H1 (cell line): ENCODE data around the gene ICA1. TPM values are rescaled to one million over a fixed set of nuclear protein-coding genes. Genes with fewer than 3 reads are reported as not detected.

Experiments
- CTCF ChIA-PET: fragments of 300-600 bp; sonication (Branson Sonifier 250); formaldehyde crosslinking; loops from one replicate; lab custom pipeline; 2021; ENCODE audit not compliant: partially characterized antibody; lab: Charles Lee
- POLR2A ChIA-PET: fragments of 300-600 bp; sonication (Branson Sonifier 250); formaldehyde crosslinking; loops from one replicate; lab custom pipeline; 2021; ENCODE audit warnings: inconsistent platforms; ENCODE audit not compliant: partially characterized antibody; lab: Charles Lee
- DNase-seq, 2 experiments: peaks; one replicate each; pipeline versions ENCODE4 v3.0.0 to v3.0.0-alpha.2; 2010 to 2022; ENCODE audit warnings: low spot score in 2 of 2, low read depth in 1 of 2, mixed read lengths in 1 of 2
- FAIRE-seq: peaks from 2 replicates; lab custom pipeline; 2011; peaks lifted over from hg19 to GRCh38; lab: Jason Lieb, UNC
- H2AFZ ChIP-seq: 2 replicates; pipeline ENCODE4 v1.8.1; 2012; ENCODE audit warnings: low read length, inconsistent platforms
- H2AK5ac ChIP-seq: 2 replicates; pipeline ENCODE4 v1.6.1; 2013; ENCODE audit warnings: low read depth, low read length
- H2BK120ac ChIP-seq: replicated peaks from 2 replicates; pipeline ENCODE3; 2013; ENCODE audit warnings: low read depth, low read length, inconsistent platforms
- H2BK12ac ChIP-seq: 2 replicates; pipeline ENCODE4 v1.6.1; 2013; ENCODE audit warnings: low read depth, low read length
- H2BK15ac ChIP-seq: 2 replicates; pipeline ENCODE4 v1.6.1; 2013; ENCODE audit warnings: low read length
- H2BK20ac ChIP-seq: 2 replicates; pipeline ENCODE4 v1.6.1; 2013; ENCODE audit warnings: low read length
- H2BK5ac ChIP-seq: 2 replicates; pipeline ENCODE4 v1.6.1; 2013; ENCODE audit warnings: low read depth, low read length
- H3K14ac ChIP-seq: 2 replicates; pipeline ENCODE4 v1.6.1; 2013; ENCODE audit warnings: inconsistent platforms; ENCODE audit not compliant: insufficient read length
- H3K18ac ChIP-seq: 2 replicates; pipeline ENCODE4 v1.6.1; 2013; ENCODE audit warnings: low read length; ENCODE audit errors: extremely low read depth
- H3K23ac ChIP-seq: 2 replicates; pipeline ENCODE4 v1.6.1; 2013; ENCODE audit warnings: inconsistent platforms; ENCODE audit not compliant: insufficient read length
- H3K23me2 ChIP-seq: 2 replicates; pipeline ENCODE4 v1.6.1; 2013; ENCODE audit warnings: low read depth, low read length
- H3K27ac ChIP-seq: 2 replicates; pipeline ENCODE4 v1.6.1; 2011; ENCODE audit warnings: low read depth, low read length, inconsistent platforms
- H3K27me3 ChIP-seq, 4 experiments: replicated peaks in 1 of 4; 1 replicate in 1 of 4; 2 replicates in 3 of 4; pipeline versions ENCODE4 v1.6.1 to v1.8.1; 2011 to 2013; ENCODE audit warnings: low read length in 3 of 4, mild to moderate bottlenecking in 3 of 4, inconsistent platforms in 2 of 4, mixed read lengths in 2 of 4, moderate library complexity in 1 of 4; ENCODE audit not compliant: control insufficient read depth in 3 of 4, insufficient read depth in 3 of 4; ENCODE audit errors: extremely low read depth in 1 of 4
- H3K36me3 ChIP-seq, 4 experiments: 2 replicates each; pipeline versions ENCODE4 v1.6.1 to v1.8.1; 2011 to 2013; ENCODE audit warnings: mild to moderate bottlenecking in 4 of 4, low read length in 3 of 4, moderate library complexity in 2 of 4, control low read depth in 1 of 4, inconsistent platforms in 1 of 4; ENCODE audit not compliant: insufficient read depth in 4 of 4, control insufficient read depth in 2 of 4
- H3K4ac ChIP-seq: replicated peaks from 2 replicates; pipeline ENCODE3; 2013; ENCODE audit warnings: low read length, low read depth, mixed read lengths, inconsistent platforms; ENCODE audit not compliant: insufficient read length
- H3K4me1 ChIP-seq, 4 experiments: replicated peaks in 1 of 4; 1 replicate in 1 of 4; 2 replicates in 3 of 4; pipeline versions ENCODE4 v1.6.1 to v1.8.1; 2011 to 2013; ENCODE audit warnings: low read length in 3 of 4, inconsistent platforms in 2 of 4, mixed read lengths in 1 of 4; ENCODE audit not compliant: insufficient read depth in 4 of 4, control insufficient read depth in 3 of 4
- H3K4me2 ChIP-seq, 2 experiments: 2 replicates each; pipeline versions ENCODE4 v1.6.1 to v1.8.1; 2011 to 2013; ENCODE audit warnings: low read depth in 2 of 2, low read length in 2 of 2, control low read depth in 1 of 2, inconsistent platforms in 1 of 2, mild to moderate bottlenecking in 1 of 2; ENCODE audit not compliant: insufficient read depth in 1 of 2
- H3K4me3 ChIP-seq, 4 experiments: fragments of 200-600, 300-600 bp in 1 of 4; sonication (generic), shearing (Covaris generic), sonication (Bioruptor Twin) in 1 of 4; 2 replicates each; pipeline versions ENCODE4 v1.5.1 to v1.8.1; 2011 to 2016; ENCODE audit warnings: low read length in 4 of 4, low read depth in 3 of 4, control low read depth in 2 of 4, inconsistent platforms in 2 of 4, mild to moderate bottlenecking in 2 of 4, mixed read lengths in 1 of 4, moderate library complexity in 1 of 4; ENCODE audit not compliant: insufficient read depth in 2 of 4; ENCODE audit errors: extremely low read depth in 1 of 4
- H3K56ac ChIP-seq: replicated peaks from 2 replicates; pipeline ENCODE3; 2013; ENCODE audit warnings: low read depth, mild to moderate bottlenecking, mixed read lengths, low read length, inconsistent platforms; ENCODE audit not compliant: insufficient read length
- H3K79me1 ChIP-seq: 2 replicates; pipeline ENCODE4 v1.6.1; 2013; ENCODE audit warnings: low read depth, low read length, control low read depth
- H3K79me2 ChIP-seq, 2 experiments: 2 replicates each; pipeline versions ENCODE4 v1.6.1 to v1.8.1; 2012 to 2013; ENCODE audit warnings: low read length in 2 of 2, mild to moderate bottlenecking in 2 of 2, inconsistent platforms in 1 of 2; ENCODE audit not compliant: insufficient read depth in 2 of 2, control insufficient read depth in 1 of 2
- H3K9ac ChIP-seq, 4 experiments: replicated peaks in 1 of 4; 1 replicate in 1 of 4; 2 replicates in 3 of 4; pipeline versions ENCODE4 v1.6.1 to v1.8.1; 2011 to 2013; ENCODE audit warnings: low read depth in 3 of 4, low read length in 3 of 4, control low read depth in 2 of 4, mild to moderate bottlenecking in 2 of 4, moderate library complexity in 2 of 4, inconsistent platforms in 1 of 4; ENCODE audit errors: extremely low read depth in 1 of 4
- H3K9me3 ChIP-seq, 2 experiments: 2 replicates each; pipeline versions ENCODE4 v1.6.1 to v1.8.1; 2012 to 2013; ENCODE audit warnings: mild to moderate bottlenecking in 2 of 2, moderate library complexity in 2 of 2, control low read depth in 1 of 2, inconsistent platforms in 1 of 2, low read depth in 1 of 2, low read length in 1 of 2, mixed read lengths in 1 of 2; ENCODE audit not compliant: insufficient read depth in 2 of 2
- H4K20me1 ChIP-seq, 2 experiments: replicated peaks in 1 of 2; 2 replicates each; pipeline versions ENCODE3 to v1.8.1; 2011 to 2013; ENCODE audit warnings: inconsistent platforms in 2 of 2, low read length in 2 of 2, mild to moderate bottlenecking in 1 of 2; ENCODE audit not compliant: insufficient read depth in 2 of 2, control insufficient read depth in 1 of 2
- H4K5ac ChIP-seq: 2 replicates; pipeline ENCODE4 v1.6.1; 2013; ENCODE audit warnings: low read length, low read depth, mixed read lengths, inconsistent platforms; ENCODE audit not compliant: insufficient read length
- H4K8ac ChIP-seq: 2 replicates; pipeline ENCODE4 v1.8.0; 2013; ENCODE audit warnings: mild to moderate bottlenecking, moderate library complexity, low read length, inconsistent platforms; ENCODE audit not compliant: insufficient read depth; ENCODE audit errors: extremely low read depth
- H4K91ac ChIP-seq: replicated peaks from 2 replicates; pipeline ENCODE3; 2013; ENCODE audit warnings: low read length, mixed read lengths, inconsistent platforms; ENCODE audit not compliant: insufficient read length
- BACH1 ChIP-seq: IDR thresholded peaks from 2 replicates; pipeline ENCODE4 v1.6.1; 2012; ENCODE audit warnings: low read length, improper control_type of control experiment
- EZH2 ChIP-seq: fragments of 200-600 bp; sonication (generic); IDR thresholded peaks from 2 replicates; pipeline ENCODE4 v1.7.1; 2012; ENCODE audit warnings: low read depth, mild to moderate bottlenecking, moderate library complexity, low read length, inconsistent platforms; ENCODE audit not compliant: severe bottlenecking
- GABPA ChIP-seq: IDR thresholded peaks from 2 replicates; pipeline ENCODE4 v1.6.1; 2011; ENCODE audit warnings: mild to moderate bottlenecking, low read length, moderate library complexity, borderline replicate concordance; ENCODE audit not compliant: insufficient read depth
- NANOG ChIP-seq: IDR thresholded peaks from 2 replicates; pipeline ENCODE4 v1.6.1; 2011; ENCODE audit warnings: low read length, low read depth, mild to moderate bottlenecking, inconsistent platforms; ENCODE audit not compliant: insufficient read depth, poor library complexity, severe bottlenecking
- NRF1 ChIP-seq: IDR thresholded peaks from 2 replicates; pipeline ENCODE4 v1.6.1; 2011; ENCODE audit warnings: mild to moderate bottlenecking, low read depth, low read length, improper control_type of control experiment
- RAD21 ChIP-seq, 2 experiments: IDR thresholded peaks in 1 of 2; conservative IDR thresholded peaks in 1 of 2; 2 replicates each; pipeline ENCODE4 v1.6.1; 2011; ENCODE audit warnings: low read depth in 2 of 2, low read length in 2 of 2, improper control_type of control experiment in 1 of 2, inconsistent platforms in 1 of 2, mild to moderate bottlenecking in 1 of 2, moderate library complexity in 1 of 2
- SP1 ChIP-seq: IDR thresholded peaks from 2 replicates; pipeline ENCODE4 v1.6.1; 2011; ENCODE audit warnings: low read depth, low read length
- TEAD4 ChIP-seq: IDR thresholded peaks from 2 replicates; pipeline ENCODE4 v1.6.1; 2012; ENCODE audit warnings: low read depth, low read length, inconsistent platforms, mixed read lengths
- ZNF274 ChIP-seq: IDR thresholded peaks from 2 replicates; pipeline ENCODE4 v1.7.0; 2012; ENCODE audit warnings: low read length, borderline replicate concordance; ENCODE audit errors: extremely low read depth
- WGBS, 2 experiments: shearing (Covaris generic) in 1 of 2; methylation state at CpG; one replicate each; pipeline versions ENCODE4 v1.1.6 to v1.1.7; 2013 to 2015; ENCODE audit warnings: low lambda C conversion rate in 2 of 2, mixed read lengths in 2 of 2, inconsistent platforms in 1 of 2, low coverage in 1 of 2, missing lambda C conversion rate in 1 of 2; ENCODE audit not compliant: insufficient replicate concordance in 2 of 2, insufficient coverage in 1 of 2, insufficient read length in 1 of 2; ENCODE audit errors: extremely low coverage in 1 of 2, missing lambda C conversion rate in 1 of 2; 5-methylcytosine and 5-hydroxymethylcytosine counted together
- polyA plus RNA-seq, 7 experiments: library from polyadenylated mRNA; depleted of rRNA in 3 of 7; stranded (reverse) in 5 of 7; unstranded in 2 of 7; fragments of >200 nt in 5 of 7; fragments of 200-250 nt in 2 of 7; gene quantifications; 1 replicate in 5 of 7; 2 replicates in 1 of 7; 4 replicates in 1 of 7; pipeline versions ENCODE4 v1.2.1 to v1.2.3, GENCODE V29; 2011 to 2013; ENCODE audit warnings: missing spikeins in 2 of 7, mixed read lengths in 2 of 7
- total RNA-seq: library from RNA; stranded (reverse); fragmentation: NEBNext Ultra II Directional; extraction: Animal tissue kit (Norgen Biotek cat#: 25700); gene quantifications from 2 replicates; pipeline ENCODE4 v1.2.1, GENCODE V29; 2021
- TF ChIP-seq, protein P1 (sequence below): IDR thresholded peaks from 2 replicates; pipeline ENCODE4 v1.6.1; 2012; ENCODE audit warnings: inconsistent platforms

Gene ICA1
- total and polyA plus RNA-seq, 2 of the 8 experiments (the other 6 are each of a cell fraction or from before 2014, with no cell fraction given) = 14.9 to 37.1 TPM

DNA sequence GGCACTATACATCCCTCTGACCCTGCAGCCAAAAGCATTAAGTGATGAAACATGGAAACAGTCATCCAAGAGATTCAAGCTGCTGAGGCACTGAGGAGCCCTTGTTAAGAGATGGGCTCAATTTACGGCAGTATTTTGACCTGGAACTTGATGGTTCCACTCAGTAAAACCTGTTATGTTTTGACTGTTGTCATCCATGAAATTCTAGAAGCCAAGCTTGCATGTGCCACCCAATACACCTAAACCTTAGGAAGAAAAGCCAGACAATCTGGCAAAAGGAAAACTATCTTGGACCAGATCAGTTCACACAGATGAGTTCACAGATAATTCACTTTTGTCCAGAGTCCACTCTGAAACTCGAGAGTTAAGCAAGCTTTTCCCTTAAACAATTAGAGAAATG, 53.2 kb downstream of the ICA1 start:
- H3K79me2 ChIP-seq = no peaks in the 10 kb centered on the region
- H3K27ac ChIP-seq = no peak overlapping the region
- H3K18ac ChIP-seq = peak overlapping the region; percentile 4; the same call in 1 of the 2 replicates
- no peaks in the 10 kb centered on the region for H3K27me3 ChIP-seq
- no peak overlapping the region for H4K91ac ChIP-seq
- no peak overlapping the region for H2BK20ac ChIP-seq
- no peak overlapping the region for H2BK5ac ChIP-seq
- peak overlapping the region; percentile 16 for H3K4ac ChIP-seq
- no peaks in the 10 kb centered on the region for H3K79me1 ChIP-seq
- WGBS, 2 experiments = 75% methylated on average over 2 of the region's 2 CpGs; no CpG with 5 or more reads in 1 of the 2 experiments
- no peak overlapping the region for H2BK120ac ChIP-seq
- no peak overlapping the region for H2AK5ac ChIP-seq
- no peak overlapping the region for H3K56ac ChIP-seq
- H3K4me3 ChIP-seq = no peak overlapping the region
- no peak overlapping the region for H3K14ac ChIP-seq
- ChIA-PET CTCF (interaction anchor here (0.6 to 1.1 kb wide), 4 partner anchors 8 to 100 kb away, joined by 3 to 5 read pairs (median 3); no protein-coding TSS in a partner anchor), POLR2A (no interaction called here)
- peak overlapping the region; percentile 52; the same call in 1 of the 2 replicates for H2BK12ac ChIP-seq
- no peak overlapping the region for H3K9ac ChIP-seq
- H4K8ac ChIP-seq = no peak overlapping the region
- no peak overlapping the region for H4K5ac ChIP-seq
- no peaks in the 10 kb centered on the region for H3K36me3 ChIP-seq
- no peak for DNase-seq
- H4K20me1 ChIP-seq = no peaks in the 10 kb centered on the region
- H3K4me2 ChIP-seq = no peak overlapping the region
- H3K23me2 ChIP-seq = no peaks in the 10 kb centered on the region
- no peak overlapping the region for H2AFZ ChIP-seq
- H3K4me1 ChIP-seq = peaks cover 2 to 16% (median 10%) of the 10 kb centered on the region in 4 experiments; a peak in 5 of 7 replicates
- H3K23ac ChIP-seq = no peak overlapping the region
- no peak for FAIRE-seq
- H2BK15ac ChIP-seq = no peak overlapping the region
- H3K9me3 ChIP-seq = no peaks in the 10 kb centered on the region
- no peak for TF ChIP-seq SP1
- no peak for TF ChIP-seq BACH1
- TF ChIP-seq NANOG = no peak
- no peak for TF ChIP-seq RAD21 (IDR thresholded peaks at IDR 0.05 in 1 of 2, conservative IDR thresholded peaks at IDR 0.05 in 1 of 2; ENCODE audit: low read depth in 2 of 2, low read length in 2 of 2)
- no peak for TF ChIP-seq ZNF274
- TF ChIP-seq, protein P1, sequence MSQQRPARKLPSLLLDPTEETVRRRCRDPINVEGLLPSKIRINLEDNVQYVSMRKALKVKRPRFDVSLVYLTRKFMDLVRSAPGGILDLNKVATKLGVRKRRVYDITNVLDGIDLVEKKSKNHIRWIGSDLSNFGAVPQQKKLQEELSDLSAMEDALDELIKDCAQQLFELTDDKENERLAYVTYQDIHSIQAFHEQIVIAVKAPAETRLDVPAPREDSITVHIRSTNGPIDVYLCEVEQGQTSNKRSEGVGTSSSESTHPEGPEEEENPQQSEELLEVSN = no peak
- no peak for TF ChIP-seq TEAD4
- no peak for TF ChIP-seq GABPA
- no peak for TF ChIP-seq EZH2
- no peak for TF ChIP-seq NRF1
